ENCODE results near the gene ZNF782.
"Not testable (repeated sequence)": the region's sequence is repeated elsewhere in the genome, so short reads cannot be mapped to it uniquely, and the experiment has no call there.

The ZNF782 gene

DNA sequence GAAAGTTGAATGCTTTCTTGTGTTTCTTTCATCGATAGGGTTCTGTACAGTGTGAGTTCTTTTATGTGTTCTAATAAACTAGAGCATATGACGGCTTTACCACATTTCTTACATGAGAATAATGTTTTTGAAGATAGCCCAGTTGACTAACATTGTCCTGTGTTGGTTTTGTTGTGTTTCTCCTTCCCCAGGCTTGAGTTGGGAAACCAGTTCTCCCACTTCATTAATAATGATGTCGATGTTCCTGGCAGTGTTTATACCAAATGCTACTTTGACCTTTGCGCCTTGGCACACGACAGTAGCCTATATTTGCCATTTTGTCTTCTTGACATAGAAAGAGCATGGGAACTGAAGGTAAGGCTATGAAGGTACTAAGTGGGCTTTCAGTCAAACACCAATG lies 14.4 kb upstream of the ZNF782 start:
- Histone ChIP-seq H4K20me1 (ENCODE audit: insufficient read depth, low read length) (no peaks in the 10 kb centered on the region), H3K9me3 (ENCODE audit: insufficient read depth, low read length) (no peaks in the 10 kb centered on the region), H3K36me3 (replicated peaks; ENCODE audit: low read depth, low read length) (no peaks in the 10 kb centered on the region), H3K27ac (ENCODE audit: low read length) (no peak overlapping the region), H3K9ac (ENCODE audit: low read length) (no peak overlapping the region), H3K4me3 (ENCODE audit: low read length) (no peak overlapping the region), H3K27me3 (ENCODE audit: low read depth, low read length) (peaks cover 2% of the 10 kb centered on the region; the same call in 1 of the 2 replicates), H3K4me1 (ENCODE audit: low read length) (no peaks in the 10 kb centered on the region), H3K79me2 (ENCODE audit: low read length) (no peaks in the 10 kb centered on the region), H2AFZ (ENCODE audit: low read depth, low read length) (no peak overlapping the region), H3K4me2 (ENCODE audit: low read length) (no peak overlapping the region)
- TF ChIP-seq EZH2phosphoT487 (IDR thresholded peaks at IDR 0.05; ENCODE audit: low read depth), result no peak
- TF ChIP-seq, protein P1, sequence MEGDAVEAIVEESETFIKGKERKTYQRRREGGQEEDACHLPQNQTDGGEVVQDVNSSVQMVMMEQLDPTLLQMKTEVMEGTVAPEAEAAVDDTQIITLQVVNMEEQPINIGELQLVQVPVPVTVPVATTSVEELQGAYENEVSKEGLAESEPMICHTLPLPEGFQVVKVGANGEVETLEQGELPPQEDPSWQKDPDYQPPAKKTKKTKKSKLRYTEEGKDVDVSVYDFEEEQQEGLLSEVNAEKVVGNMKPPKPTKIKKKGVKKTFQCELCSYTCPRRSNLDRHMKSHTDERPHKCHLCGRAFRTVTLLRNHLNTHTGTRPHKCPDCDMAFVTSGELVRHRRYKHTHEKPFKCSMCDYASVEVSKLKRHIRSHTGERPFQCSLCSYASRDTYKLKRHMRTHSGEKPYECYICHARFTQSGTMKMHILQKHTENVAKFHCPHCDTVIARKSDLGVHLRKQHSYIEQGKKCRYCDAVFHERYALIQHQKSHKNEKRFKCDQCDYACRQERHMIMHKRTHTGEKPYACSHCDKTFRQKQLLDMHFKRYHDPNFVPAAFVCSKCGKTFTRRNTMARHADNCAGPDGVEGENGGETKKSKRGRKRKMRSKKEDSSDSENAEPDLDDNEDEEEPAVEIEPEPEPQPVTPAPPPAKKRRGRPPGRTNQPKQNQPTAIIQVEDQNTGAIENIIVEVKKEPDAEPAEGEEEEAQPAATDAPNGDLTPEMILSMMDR (IDR thresholded peaks at IDR 0.05; ENCODE audit: low read depth, low read length), result no peak

DNA sequence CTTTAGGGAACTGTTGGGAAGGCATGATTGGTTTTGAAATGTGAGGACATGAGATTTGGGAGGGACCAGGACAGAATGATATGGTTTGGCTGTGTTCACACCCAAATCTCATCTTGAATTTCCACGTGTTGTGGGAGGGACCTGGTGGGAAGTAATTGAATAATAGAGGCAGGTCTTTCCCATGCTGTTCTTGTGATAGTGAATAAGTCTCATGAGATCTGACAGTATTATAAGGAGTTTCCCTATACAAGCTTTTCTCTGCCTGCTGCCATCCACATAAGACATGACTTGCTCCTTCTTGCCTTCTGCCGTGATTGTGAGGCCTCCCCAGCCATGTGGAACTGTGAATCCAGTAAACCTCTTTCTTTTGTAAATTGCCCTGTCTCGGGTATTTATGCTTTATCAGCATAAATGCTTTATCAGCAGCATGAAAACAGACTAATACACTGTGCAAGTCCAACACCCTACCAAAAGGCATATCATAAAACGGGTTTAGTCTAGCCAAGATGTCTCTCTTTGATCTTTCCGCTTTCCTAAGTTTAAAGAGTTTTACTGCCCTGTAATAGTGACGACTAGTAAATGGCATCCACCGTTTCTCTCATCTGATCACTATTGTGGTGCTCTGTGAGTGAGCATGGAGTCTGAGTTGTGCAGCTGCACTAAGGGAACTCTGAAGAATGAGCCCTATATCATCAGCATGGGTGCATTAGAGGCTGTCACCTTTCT lies 12.9 kb upstream of the ZNF782 start:
- H3K27me3 ChIP-seq (ENCODE audit: low read depth, low read length), result peaks cover 2% of the 10 kb centered on the region; the same call in 1 of the 2 replicates
- H3K79me2 ChIP-seq (ENCODE audit: low read length), result no peaks in the 10 kb centered on the region
- no peak overlapping the region for H3K27ac ChIP-seq (ENCODE audit: low read length)
- H3K4me3 ChIP-seq (ENCODE audit: low read length), result no peak overlapping the region
- no peaks in the 10 kb centered on the region for H3K9me3 ChIP-seq (ENCODE audit: insufficient read depth, low read length)
- no peak for TF ChIP-seq EZH2phosphoT487 (IDR thresholded peaks at IDR 0.05; ENCODE audit: low read depth)
- TF ChIP-seq, protein P1 (IDR thresholded peaks at IDR 0.05; ENCODE audit: low read depth, low read length), result no peak
- no peaks in the 10 kb centered on the region for H3K4me1 ChIP-seq (ENCODE audit: low read length)
- no peaks in the 10 kb centered on the region for H3K36me3 ChIP-seq (replicated peaks; ENCODE audit: low read depth, low read length)
- H2AFZ ChIP-seq (ENCODE audit: low read depth, low read length), result no peak overlapping the region
- H4K20me1 ChIP-seq (ENCODE audit: insufficient read depth, low read length), result no peaks in the 10 kb centered on the region
- H3K9ac ChIP-seq (ENCODE audit: low read length), result no peak overlapping the region
- no peak overlapping the region for H3K4me2 ChIP-seq (ENCODE audit: low read length)

DNA sequence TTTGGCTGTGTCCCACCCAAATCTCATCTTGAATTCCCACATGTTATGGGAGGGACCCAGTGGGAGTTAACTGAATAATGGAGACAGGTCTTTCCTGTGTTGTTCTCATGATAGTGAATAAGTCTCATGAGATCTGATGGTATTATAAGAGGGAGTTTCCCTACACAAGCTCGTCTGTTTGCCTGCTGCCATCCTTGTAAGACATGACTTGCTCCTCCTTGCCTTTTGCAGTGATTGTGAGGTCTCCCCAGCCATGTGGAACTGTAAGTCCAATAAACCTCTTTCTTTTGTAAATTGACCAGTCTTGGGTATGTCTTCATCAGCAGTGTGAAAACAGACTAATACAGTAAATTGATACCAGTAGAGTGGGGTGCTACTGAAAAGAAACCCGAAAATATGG lies 10.9 kb upstream of the ZNF782 start:
- H3K79me2 ChIP-seq (ENCODE audit: low read length); H3K9ac ChIP-seq (ENCODE audit: low read length); H3K27me3 ChIP-seq (ENCODE audit: low read depth, low read length); H3K36me3 ChIP-seq (replicated peaks; ENCODE audit: low read depth, low read length); H3K4me3 ChIP-seq (ENCODE audit: low read length); H3K9me3 ChIP-seq (ENCODE audit: insufficient read depth, low read length); H3K4me2 ChIP-seq (ENCODE audit: low read length); H4K20me1 ChIP-seq (ENCODE audit: insufficient read depth, low read length); H3K27ac ChIP-seq (ENCODE audit: low read length); H3K4me1 ChIP-seq (ENCODE audit: low read length); H2AFZ ChIP-seq (ENCODE audit: low read depth, low read length): not testable (repeated sequence)

DNA sequence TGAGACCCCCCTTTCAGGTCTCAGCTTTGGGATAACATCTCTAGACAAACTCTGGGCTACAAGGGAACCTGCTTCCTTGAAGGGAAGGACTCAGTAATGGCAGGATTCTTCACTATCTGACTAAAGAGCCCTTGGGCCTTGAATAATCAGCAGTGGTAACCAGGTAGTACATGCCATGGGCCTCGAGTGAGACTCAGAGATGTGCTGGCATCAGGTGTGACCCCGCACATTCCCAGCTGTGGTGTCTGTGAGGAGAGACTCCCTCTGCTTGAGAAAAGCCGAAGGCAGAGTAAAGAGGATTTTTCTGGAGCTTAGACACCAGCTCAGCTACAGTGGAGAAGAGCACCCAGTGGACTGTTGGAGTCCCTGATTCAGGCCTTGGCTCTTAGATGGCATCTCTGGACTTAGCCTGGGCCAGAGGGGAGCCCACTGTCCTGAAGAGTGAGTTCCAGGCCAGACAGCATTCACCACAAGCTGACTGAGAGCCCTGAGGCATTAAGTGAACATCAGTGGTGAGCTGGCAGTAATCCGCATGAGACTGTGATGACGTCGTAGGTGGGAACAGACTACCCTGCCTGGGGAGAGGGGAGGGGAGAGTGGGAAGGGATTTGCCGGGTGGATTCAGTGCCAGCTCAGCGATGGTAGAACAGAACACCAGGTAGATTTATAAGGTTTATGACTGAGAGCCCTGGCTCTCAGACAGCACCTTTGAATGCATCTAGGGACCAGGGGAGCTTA lies 5.3 kb upstream of the ZNF782 start:
- H3K79me2 ChIP-seq (ENCODE audit: low read length), result no peaks in the 10 kb centered on the region
- no peak overlapping the region for H3K4me2 ChIP-seq (ENCODE audit: low read length)
- H3K4me1 ChIP-seq (ENCODE audit: low read length), result peaks cover 3% of the 10 kb centered on the region; the same call in 1 of the 2 replicates
- TF ChIP-seq, protein P1 (IDR thresholded peaks at IDR 0.05; ENCODE audit: low read depth, low read length), result no peak
- TF ChIP-seq EZH2phosphoT487 (IDR thresholded peaks at IDR 0.05; ENCODE audit: low read depth), result no peak
- no peak overlapping the region for H3K4me3 ChIP-seq (ENCODE audit: low read length)
- no peak overlapping the region for H2AFZ ChIP-seq (ENCODE audit: low read depth, low read length)
- H3K27ac ChIP-seq (ENCODE audit: low read length), result no peak overlapping the region
- no peaks in the 10 kb centered on the region for H4K20me1 ChIP-seq (ENCODE audit: insufficient read depth, low read length)
- peaks cover 13% of the 10 kb centered on the region; the same call in 1 of the 2 replicates for H3K27me3 ChIP-seq (ENCODE audit: low read depth, low read length)
- H3K36me3 ChIP-seq (replicated peaks; ENCODE audit: low read depth, low read length), result no peaks in the 10 kb centered on the region
- H3K9me3 ChIP-seq (ENCODE audit: insufficient read depth, low read length), result no peaks in the 10 kb centered on the region
- no peak overlapping the region for H3K9ac ChIP-seq (ENCODE audit: low read length)

All from OCI-LY3 (cell line).